PC-3 (cell line): ENCODE data around the gene SLC25A47. TPM values are rescaled to one million over a fixed set of nuclear protein-coding genes. Genes with fewer than 3 reads are reported as not detected.

Source experiments
- ATAC-seq: fragments of 200-7000 bp; cut with Tn5 transposase; 2 replicates; pipeline ENCODE4 v1.9.1; 2020; ENCODE audit warnings: mild to moderate bottlenecking, moderate library complexity
- BruUV-seq: library from RNA; stranded (reverse); fragments of 400-500 nt; replicated peaks from 2 replicates; lab custom pipeline; 2021; lab: Mats Ljungman, UMichigan
- CTCF ChIA-PET: fragments of 300-600 bp; sonication (Branson Sonifier 250); formaldehyde crosslinking; loops from one replicate; lab custom pipeline; 2022; ENCODE audit warnings: antibody characterized with exemption; lab: Charles Lee
- POLR2A ChIA-PET: fragments of 300-600 bp; sonication (Branson Sonifier 250); formaldehyde crosslinking; loops from one replicate; lab custom pipeline; 2022; ENCODE audit warnings: antibody characterized with exemption; ENCODE audit not compliant: unreplicated experiment; lab: Charles Lee
- DNase-seq: peaks from one replicate; pipeline ENCODE4 v3.0.0-alpha.2; 2015
- H2AFZ ChIP-seq: fragments of 300-600 bp; sonication (generic); 2 replicates; pipeline ENCODE4 v1.6.0; 2016; ENCODE audit warnings: antibody characterized with exemption, low read length
- H3F3A ChIP-seq: fragments of 300-600 bp; sonication (generic); one replicate; pipeline ENCODE4 v1.6.0; 2017; ENCODE audit warnings: antibody characterized with exemption, low read length, control low read depth, mild to moderate bottlenecking; ENCODE audit not compliant: unreplicated experiment
- H3K27ac ChIP-seq: fragments of 300-600 bp; sonication (generic); 2 replicates; pipeline ENCODE4 v1.5.1; 2016; ENCODE audit warnings: mild to moderate bottlenecking, low read length
- H3K27me3 ChIP-seq: fragments of 300-600 bp; sonication (generic); 2 replicates; pipeline ENCODE4 v1.6.1; 2016; ENCODE audit warnings: low read length, mixed read lengths
- H3K36me3 ChIP-seq: fragments of 300-600 bp; sonication (generic); 2 replicates; pipeline ENCODE4 v1.6.1; 2016; ENCODE audit warnings: low read depth, mixed run types, low read length, mixed read lengths
- H3K4me1 ChIP-seq: fragments of 300-600 bp; sonication (generic); 2 replicates; pipeline ENCODE4 v1.5.1; 2016; ENCODE audit warnings: low read length; ENCODE audit not compliant: insufficient read depth
- H3K4me2 ChIP-seq: fragments of 300-600 bp; sonication (generic); 2 replicates; pipeline ENCODE4 v1.6.0; 2016; ENCODE audit warnings: low read length
- H3K4me3 ChIP-seq: fragments of 300-600 bp; sonication (generic); 2 replicates; pipeline ENCODE4 v1.5.1; 2016; ENCODE audit warnings: mild to moderate bottlenecking, low read length, mixed read lengths
- H3K79me2 ChIP-seq: fragments of 300-600 bp; sonication (generic); 2 replicates; pipeline ENCODE4 v1.6.1; 2017; ENCODE audit warnings: low read length, mixed read lengths
- H3K9ac ChIP-seq: fragments of 300-600 bp; sonication (generic); 2 replicates; pipeline ENCODE4 v1.6.0; 2016; ENCODE audit warnings: mild to moderate bottlenecking, low read length
- H3K9me2 ChIP-seq: fragments of 300-600 bp; sonication (generic); replicated peaks from 2 replicates; pipeline ENCODE4 v1.6.1; 2016; ENCODE audit warnings: mixed run types, low read length, mixed read lengths
- H3K9me3 ChIP-seq: fragments of 300-600 bp; sonication (generic); 2 replicates; pipeline ENCODE4 v1.6.1; 2016; ENCODE audit warnings: low read length, mixed read lengths
- H4K20me1 ChIP-seq: fragments of 300-600 bp; sonication (generic); 2 replicates; pipeline ENCODE4 v1.6.1; 2016; ENCODE audit warnings: low read length, mixed read lengths
- CTCF ChIP-seq: fragments of 300-600 bp; sonication (generic); conservative IDR thresholded peaks from 2 replicates; pipeline ENCODE4 v1.5.1; 2017; ENCODE audit warnings: antibody characterized with exemption, low read depth, mild to moderate bottlenecking, low read length
- EZH2 ChIP-seq: fragments of 300-600 bp; sonication (generic); IDR thresholded peaks from one replicate; pipeline ENCODE4 v1.6.1; 2017; ENCODE audit warnings: antibody characterized with exemption, mild to moderate bottlenecking, low read length; ENCODE audit not compliant: unreplicated experiment
- EZH2phosphoT487 ChIP-seq: fragments of 300-600 bp; sonication (generic); IDR thresholded peaks from 2 replicates; pipeline ENCODE4 v1.6.1; 2018; ENCODE audit warnings: mild to moderate bottlenecking, antibody characterized with exemption, low read length, borderline replicate concordance
- intact Hi-C: fragments of 100-400 bp; cut with micrococcal nuclease; formaldehyde crosslinking; loops from 2 replicates; pipeline ENCODE4 v1.9.0; 2023
- total RNA-seq: library from RNA; depleted of rRNA; stranded (reverse); fragments of >200 nt; gene quantifications from 2 replicates; pipeline ENCODE4 v1.2.3, GENCODE V29; 2014

SLC25A47 gene
- total RNA-seq, 1 experiment from 2014 or later: 0.07 TPM

GRCh38 chr14:100321473-100322137, 1.5 kb upstream of the SLC25A47 start:
- H3K4me3 ChIP-seq: no peak overlapping the region
- CTCF ChIA-PET: no interaction called here
- H2AFZ ChIP-seq: no peak overlapping the region
- H3K36me3 ChIP-seq: no peaks in the 10 kb centered on the region
- no peak for TF ChIP-seq CTCF
- BruUV-seq: no TSS peak
- intact Hi-C loops: no loop called here
- H3K27me3 ChIP-seq: no peaks in the 10 kb centered on the region
- no peaks in the 10 kb centered on the region for H3K9me3 ChIP-seq
- no peak overlapping the region for H3K4me2 ChIP-seq
- no peak overlapping the region for H3K9ac ChIP-seq
- no peaks in the 10 kb centered on the region for H3F3A ChIP-seq
- no peaks in the 10 kb centered on the region for H3K79me2 ChIP-seq
- no peaks in the 10 kb centered on the region for H3K4me1 ChIP-seq
- H4K20me1 ChIP-seq: no peaks in the 10 kb centered on the region
- ATAC-seq: no peak
- DNase-seq: no peak
- H3K27ac ChIP-seq: no peak overlapping the region
- POLR2A ChIA-PET: no interaction called here
- H3K9me2 ChIP-seq: no peaks in the 10 kb centered on the region

GRCh38 chr14:100322138-100322957, 791 bp upstream of the SLC25A47 start:
- CTCF ChIA-PET: no interaction called here
- BruUV-seq: no TSS peak

More at GRCh38 chr14:100322138-100322957, 791 bp upstream of the SLC25A47 start:
- H3K4me2 ChIP-seq: no peak overlapping the region
- POLR2A ChIA-PET: no interaction called here
- H3K36me3 ChIP-seq: no peaks in the 10 kb centered on the region
- no peak for ATAC-seq
- H3K27ac ChIP-seq: no peak overlapping the region
- no peaks in the 10 kb centered on the region for H3K9me3 ChIP-seq
- no peaks in the 10 kb centered on the region for H3K9me2 ChIP-seq
- H3K79me2 ChIP-seq: no peaks in the 10 kb centered on the region
- no peak overlapping the region for H2AFZ ChIP-seq
- H4K20me1 ChIP-seq: no peaks in the 10 kb centered on the region
- H3K4me1 ChIP-seq: no peaks in the 10 kb centered on the region
- intact Hi-C loops: no loop called here
- H3K27me3 ChIP-seq: no peaks in the 10 kb centered on the region
- H3K4me3 ChIP-seq: no peak overlapping the region
- H3K9ac ChIP-seq: no peak overlapping the region
- no peaks in the 10 kb centered on the region for H3F3A ChIP-seq
- no peak for TF ChIP-seq EZH2
- no peak for TF ChIP-seq EZH2phosphoT487
- TF ChIP-seq CTCF: no peak
- DNase-seq: no peak
